ENCODE measurements around the gene NCKAP5.

Gene NCKAP5

DNA sequence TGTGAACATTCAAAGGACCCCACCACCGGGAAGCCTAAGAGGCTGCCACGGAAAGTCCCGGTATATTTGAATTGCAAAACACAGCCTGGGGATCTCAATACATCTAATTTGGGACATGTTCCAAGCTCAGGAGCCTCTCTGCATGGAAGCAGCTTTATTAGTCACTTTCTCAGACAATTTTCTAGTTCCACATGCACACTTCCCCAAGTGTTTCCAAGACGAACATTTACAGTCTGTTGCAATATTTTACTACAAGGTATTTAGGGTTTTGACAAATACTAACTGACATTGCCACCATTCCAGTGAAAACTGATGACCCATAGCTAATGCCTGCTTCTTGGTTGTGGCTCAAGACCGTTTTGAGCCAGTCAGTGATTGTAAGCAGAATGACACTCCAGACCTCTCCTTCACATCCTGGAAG, 145.3 kb downstream of the NCKAP5 start:
- no peak for DNase-seq (ENCODE audit: low read depth)

DNA sequence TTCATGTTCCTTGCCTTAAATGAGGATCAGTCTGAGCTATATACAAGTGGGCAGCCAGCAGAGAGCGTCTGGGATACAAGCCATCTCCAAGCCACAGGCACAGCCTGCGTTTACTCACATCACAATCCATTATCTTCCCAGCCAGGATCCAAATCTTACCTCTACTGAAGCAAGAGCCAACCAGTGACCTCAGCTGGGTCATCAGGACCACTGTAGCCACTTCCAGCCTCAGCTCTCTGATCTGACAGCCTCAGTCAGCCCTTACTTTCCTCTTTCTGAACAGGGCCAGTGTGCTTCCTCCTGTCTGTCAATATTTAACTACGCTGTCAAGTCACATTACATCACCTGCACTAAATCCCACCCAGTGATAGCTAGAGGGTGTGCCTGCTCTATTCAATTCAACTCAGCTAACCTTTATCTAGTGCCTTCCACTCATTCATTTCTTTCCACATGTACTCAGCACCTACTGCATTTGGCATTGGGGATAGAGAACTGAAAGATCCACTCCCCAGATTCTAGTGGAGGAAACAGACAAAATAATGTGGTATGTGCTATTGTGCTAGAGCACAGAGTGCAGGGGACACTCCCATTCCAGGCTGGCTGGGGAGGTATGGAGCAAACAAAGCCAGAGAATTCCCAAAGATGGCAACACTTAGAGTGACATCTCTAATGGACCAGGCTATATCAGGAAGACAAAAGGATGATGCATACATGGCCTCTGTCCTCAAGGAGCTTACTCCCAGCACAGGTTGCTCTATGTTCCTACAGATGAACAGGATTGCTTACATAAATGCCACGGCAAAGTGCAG, 146.5 kb downstream of the NCKAP5 start:
- DNase-seq (ENCODE audit: low read depth): no peak

DNA sequence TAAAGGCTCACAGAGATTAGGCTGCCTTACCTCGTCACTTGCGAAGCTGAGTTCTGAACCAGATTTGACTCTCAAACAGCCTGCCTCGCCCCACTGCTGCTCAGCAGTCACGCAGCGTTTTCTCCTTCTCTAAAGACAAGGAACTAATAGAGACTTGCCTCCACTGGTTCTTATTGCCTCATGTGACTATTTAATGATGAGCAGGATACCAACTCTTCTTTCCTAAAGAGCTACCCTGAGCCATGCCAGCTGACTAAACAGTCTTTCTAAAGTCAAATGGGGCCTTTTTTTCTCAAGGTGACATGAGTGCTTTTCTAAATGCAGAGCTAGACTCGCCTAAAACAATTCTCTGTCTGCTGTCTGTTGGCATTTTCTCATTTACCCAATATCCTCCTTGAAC, 147.5 kb downstream of the NCKAP5 start:
- no peak for DNase-seq (ENCODE audit: low read depth)

DNA sequence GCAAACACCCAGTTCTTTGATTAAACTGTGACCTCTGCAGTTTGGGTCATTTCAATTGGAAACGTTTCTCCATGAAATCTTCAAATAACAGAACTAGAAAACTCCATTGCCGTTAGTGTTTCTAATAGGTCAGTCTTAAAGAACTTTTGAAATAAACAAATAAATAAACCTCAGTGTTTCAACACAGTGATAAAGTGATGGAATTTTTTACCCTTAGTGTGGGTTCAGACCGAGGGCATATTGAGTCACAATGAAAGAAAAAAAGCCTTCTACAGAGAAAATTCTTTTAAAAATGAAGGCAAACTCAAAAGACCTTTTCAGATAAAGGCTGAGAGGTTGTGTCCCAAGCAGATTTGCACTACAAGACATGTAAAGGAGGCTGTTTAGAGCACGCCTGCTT, 149.6 kb downstream of the NCKAP5 start:
- DNase-seq (ENCODE audit: low read depth): no peak

DNA sequence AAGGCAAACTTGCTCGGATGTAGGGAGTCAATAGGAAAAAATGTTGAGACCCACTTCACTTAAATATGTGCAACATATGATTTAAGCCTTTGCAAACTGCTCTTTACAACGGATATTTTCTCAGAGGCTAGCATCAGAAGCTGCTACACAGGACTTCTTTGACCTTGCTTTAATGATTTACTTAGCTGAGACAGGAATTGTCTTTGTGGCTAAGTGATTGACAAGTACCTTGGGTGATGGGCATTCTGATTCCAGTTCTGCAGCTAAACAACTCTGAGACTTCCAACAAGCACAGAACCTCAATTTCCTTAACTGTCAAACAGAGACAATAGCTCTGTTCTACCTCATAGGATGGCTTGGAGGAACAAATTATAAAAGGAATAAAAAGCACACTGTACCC, 150.2 kb downstream of the NCKAP5 start:
- no peak for DNase-seq (ENCODE audit: low read depth)

DNA sequence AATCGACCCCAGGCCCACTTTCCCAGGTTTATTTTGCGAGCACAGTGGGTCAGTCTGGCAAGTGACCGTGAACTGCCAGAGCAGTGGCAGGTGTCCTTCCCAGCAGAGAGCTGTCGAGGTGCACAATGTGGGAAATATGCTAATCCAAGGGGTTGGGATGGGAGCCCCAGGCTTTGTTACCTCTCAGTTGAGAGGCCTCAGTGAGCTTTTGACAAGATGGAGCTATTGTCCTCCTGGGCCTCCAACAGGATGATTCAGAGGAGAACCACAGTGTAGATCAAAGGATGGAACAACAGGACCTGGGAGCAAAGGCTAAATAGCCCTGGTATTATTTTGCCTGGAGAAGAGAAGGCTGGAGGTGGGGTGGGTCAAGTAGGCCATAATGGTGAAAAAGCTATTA, 150.8 kb downstream of the NCKAP5 start:
- DNase-seq (ENCODE audit: low read depth): no peak

DNA sequence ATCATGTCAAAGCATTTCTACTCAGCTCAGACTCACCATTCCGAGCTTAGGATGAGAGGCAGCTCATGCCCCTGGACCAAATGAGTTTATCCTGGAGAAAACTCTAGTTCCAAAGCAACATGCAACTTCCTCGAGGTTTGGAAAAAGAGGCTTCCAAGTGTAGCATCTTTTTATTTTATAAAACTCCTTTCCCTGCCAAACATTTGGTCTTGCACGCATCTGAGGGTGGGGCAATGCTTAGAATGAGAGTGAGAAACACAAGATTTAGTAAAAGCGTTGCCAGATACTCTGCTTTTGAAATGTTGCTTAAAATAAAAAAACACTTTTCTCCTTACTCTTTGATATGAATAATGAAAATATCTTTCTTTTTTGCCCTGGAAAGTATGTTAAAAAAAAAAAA, 151.5 kb downstream of the NCKAP5 start:
- DNase-seq (ENCODE audit: low read depth): no peak

DNA sequence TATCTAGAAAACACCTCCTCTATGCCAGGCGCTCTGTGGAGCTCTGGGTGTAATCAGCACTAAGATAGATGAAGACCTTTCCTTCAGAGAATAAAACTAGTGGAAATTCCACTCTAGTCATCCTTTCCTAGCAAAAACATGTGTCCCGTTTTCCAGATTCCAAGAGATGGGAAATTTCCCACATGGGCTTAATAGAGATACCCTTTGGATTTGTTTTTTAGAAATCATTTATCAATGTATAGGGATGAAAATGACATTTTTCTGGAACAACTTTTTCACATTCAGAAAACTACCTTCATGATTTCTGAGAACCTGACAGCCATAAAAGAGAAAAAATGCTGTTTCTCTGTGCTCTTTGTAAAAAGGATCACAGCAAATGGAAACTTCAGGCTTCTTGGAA, 152.1 kb downstream of the NCKAP5 start:
- no peak for DNase-seq (ENCODE audit: low read depth)

DNA sequence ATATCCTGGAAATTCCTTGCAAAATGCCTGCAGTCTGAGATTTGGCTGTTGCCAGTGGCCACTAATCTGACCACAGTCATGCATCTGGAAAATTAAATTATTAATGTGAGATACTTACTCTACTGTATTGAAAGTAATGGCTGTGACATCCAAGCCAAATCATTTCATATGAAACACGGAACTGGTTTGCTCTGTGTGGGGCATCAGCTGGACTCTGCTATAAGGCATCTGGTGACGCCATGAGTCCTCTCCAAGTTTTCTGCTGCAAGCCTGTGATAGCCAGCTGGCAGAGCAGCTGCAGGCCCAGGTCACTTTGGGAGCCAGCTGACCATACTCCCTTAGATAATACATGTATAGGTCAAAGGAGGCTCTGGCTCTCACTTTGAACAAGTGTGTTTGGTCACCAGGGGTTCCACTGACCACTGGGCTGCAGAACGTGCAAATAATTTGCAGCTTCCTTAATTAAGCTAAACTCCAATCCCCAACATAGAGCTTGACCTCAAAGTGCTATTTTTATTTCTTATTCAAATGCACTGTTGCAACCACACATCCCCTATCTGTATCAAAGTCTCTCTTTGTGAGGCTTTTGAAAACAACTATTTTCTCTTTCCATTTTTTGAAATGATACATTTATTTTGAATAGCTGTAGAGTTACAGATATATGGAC, 152.9 kb downstream of the NCKAP5 start:
- no peak for DNase-seq (ENCODE audit: low read depth)

DNA sequence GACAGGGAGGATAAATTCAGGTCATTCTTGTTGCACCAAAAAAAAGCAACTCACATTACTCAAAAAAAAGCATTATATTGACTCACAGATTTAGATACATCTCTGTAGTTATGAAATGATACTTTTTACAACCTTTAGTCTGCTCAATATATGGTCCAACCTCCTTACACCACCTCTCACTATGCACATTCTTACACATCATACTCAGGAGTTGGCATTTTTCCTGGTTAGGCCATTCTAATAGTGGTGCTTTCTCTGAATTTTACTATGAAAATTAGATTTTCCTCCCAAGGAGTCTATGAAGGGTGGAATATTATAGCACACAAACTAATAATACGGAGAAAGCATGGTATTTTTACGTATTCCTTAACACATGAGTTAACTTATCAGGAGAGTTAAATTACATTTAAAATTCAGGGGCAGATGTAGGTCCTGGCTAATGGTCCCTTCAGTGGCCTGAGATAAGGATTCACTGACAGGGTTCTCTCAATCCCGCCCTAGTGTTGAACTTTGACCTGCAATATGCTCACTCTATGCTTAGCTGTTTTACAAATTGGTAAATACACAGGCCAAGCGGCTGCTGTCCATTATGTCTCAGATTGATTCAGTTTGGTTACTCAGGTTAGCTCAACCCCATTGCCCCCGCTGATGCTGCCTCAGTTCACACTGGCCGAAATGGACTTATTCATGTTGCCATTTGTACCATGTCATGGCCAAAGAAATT, 153.6 kb downstream of the NCKAP5 start:
- no peak for DNase-seq (ENCODE audit: low read depth)

DNA sequence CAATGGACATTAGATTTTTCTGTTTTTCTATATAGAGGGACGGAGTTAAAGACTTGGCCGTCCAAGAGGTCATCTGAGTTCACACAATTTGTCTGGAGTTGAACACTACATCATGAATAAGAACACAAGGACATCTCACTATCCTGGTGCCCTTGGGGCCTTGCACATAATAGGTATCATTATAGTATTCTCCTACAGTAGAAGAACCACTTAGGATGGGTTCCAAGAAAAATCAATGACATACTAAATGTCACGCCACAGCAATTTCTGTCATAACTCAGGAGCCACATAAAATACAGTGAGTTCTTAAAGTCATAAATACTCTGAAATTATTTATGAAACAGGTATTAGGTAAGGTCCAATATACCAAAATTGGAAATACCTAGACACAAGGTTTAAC, 154.4 kb downstream of the NCKAP5 start:
- DNase-seq (ENCODE audit: low read depth): no peak

DNA sequence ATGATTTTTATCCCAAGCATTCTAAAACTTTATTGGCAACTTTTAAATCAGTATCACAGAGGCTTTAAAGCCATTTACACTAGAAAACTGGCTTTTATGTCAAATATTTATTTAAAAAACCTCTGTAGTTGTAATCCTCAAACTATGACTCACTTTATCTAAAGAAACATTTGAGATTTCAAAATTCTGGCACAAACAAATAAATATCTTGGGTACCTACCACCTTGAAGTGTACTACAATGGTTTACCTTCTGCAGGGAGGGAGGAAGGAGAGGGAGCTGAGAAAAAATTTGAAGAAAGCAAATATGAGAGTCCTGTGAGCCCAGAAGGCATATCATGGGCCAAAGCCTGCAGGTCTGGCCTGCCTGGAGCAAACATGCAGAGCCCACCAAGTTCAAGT, 155.6 kb downstream of the NCKAP5 start:
- DNase-seq (ENCODE audit: low read depth): no peak

DNA sequence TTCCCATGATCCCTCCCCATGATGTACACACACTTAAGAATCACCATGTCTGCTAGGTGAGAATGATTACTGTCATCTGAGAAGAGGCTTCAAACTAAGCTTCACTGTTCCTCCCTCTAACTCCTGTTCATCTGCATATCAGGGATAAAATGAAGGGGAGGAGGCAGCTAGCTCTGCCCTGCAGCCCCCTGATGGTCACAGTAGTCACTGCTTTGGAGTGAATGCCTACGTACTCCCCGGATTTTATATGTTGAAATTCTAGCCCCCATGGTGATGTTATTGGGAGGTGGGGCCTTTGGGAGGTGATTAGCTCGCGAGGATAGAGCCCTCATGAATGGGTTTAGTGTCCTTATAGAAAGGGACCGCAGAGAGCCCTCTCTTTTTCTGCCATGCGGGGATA, 156.4 kb downstream of the NCKAP5 start:
- DNase-seq (ENCODE audit: low read depth): no peak

DNA sequence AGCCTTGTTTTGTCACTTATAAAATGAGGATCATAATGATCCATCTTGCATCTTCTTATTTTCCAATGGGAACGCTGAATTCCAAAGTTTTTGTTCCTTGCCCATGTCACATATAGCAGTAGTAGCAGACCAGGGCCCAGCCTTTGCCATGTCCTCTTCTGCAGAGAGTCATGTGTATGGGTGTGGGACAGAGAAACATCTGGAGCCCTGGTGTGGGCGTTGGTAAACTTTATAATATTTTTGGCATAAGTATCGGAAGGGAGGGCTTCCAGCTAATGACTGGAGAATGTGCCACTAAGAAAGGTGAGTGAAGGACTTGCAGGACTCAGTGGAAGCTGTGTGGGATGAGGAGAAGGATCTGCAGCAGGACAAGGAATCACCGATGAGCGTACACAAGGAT, 157.2 kb downstream of the NCKAP5 start:
- no peak for DNase-seq (ENCODE audit: low read depth)

DNA sequence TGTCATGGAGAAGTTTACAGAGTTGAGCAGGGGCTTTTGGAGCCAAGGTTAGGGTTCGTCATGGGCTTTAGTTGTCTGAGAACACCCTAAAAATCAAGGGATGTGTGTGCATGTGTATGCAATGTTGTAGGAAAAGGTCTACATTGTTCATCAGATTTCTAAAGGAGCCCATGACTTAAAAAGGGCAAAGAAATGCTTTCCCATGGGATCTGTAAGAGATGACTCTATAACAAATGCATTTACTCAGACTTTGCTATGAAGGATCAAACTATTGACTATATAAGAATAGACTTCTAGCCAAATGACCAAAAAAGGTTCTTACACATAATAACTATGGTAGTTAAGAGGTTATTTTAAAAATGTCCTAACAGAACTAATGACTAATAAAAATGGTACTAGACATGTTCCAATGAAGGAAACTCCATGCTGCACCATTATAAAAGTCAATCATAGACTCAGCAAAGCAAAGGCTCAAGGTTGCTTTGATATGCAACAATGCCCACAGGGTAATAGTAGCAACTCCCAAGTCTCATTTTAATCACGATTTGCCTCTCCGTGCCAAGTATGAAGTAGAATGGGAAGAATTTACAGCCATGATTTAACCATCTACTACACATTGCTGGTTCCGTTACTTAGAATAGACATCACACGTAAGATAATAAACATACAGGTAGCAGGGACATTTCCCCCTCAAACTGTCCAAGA, 158.5 kb downstream of the NCKAP5 start:
- DNase-seq (ENCODE audit: low read depth): no peak

DNA sequence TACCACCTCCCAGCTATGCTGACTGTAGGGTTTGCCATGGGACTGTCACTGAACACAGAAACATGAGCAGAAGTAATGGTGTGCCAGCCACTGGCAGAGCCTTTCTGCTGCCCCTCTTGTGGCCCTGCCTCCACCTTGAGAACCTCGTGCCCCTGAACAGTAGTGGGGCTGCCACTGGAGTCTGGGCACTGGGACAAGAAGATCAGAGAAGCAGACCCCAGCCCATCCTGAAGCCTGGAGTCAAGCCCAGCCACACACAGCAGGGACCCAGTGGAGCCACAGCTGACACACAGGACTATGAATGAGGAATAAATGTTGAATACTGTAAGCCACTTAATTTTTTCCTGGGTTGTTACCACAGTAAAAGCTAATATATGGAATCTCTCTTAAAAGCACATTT, 159.6 kb downstream of the NCKAP5 start:
- DNase-seq (ENCODE audit: low read depth): no peak

DNA sequence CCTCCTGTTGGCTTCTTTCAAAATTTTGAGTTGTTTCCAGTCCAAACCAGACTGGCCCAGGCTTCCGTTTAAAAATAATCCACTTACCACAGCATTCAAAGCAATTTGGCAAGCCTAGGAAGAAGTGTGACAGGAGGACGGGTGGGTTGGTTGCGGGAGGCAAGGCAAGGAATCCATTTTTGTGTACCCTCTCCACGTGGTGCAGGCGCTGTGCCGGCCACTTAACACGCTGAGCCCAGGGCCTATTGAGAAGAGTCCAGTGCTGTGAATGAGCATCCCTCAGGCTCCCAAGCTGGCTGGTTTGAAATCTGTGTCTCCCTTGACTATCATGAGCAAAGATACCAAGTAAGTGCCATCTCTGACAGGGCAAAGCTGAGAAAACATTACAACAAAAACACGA, 160.9 kb downstream of the NCKAP5 start:
- no peak for DNase-seq (ENCODE audit: low read depth)

DNA sequence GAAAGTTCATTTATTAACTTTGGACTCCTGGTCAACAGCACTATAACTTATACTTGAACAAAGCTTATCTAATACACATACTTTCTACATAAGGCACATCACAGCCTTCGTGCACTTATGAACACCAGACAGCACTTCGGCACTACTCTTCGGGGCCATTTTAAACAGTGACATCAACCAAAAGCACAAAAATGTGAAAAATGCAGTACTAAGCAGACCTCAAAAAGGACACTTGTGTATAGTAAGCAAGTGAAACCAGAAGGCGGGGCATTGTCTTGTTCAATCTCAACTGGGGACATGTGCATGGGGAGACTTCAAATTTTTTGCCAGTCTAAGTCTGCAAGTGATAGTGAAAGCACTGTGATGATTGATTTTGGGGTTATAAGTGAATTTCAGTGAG, 163.0 kb downstream of the NCKAP5 start:
- DNase-seq (ENCODE audit: low read depth): no peak

DNA sequence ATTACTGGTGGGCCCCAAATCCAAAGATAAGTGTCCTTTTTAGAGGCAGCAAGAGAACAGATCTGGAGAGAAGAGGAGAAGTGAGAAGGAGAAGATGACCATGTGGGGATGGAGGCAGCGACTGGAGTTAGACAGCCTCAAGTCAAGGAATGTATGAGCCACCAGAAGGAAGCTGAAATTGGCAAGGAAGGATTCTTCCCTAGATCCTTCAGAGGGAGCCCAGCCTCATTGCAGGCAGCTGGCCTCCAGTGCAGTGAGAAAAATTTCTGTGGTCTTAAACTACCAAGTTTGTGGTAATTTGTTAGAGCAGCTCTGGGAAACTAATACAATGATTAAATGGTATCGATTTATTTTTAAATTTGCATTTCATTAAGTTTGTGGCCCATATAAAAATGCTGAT, 167.9 kb downstream of the NCKAP5 start:
- DNase-seq (ENCODE audit: low read depth): no peak

DNA sequence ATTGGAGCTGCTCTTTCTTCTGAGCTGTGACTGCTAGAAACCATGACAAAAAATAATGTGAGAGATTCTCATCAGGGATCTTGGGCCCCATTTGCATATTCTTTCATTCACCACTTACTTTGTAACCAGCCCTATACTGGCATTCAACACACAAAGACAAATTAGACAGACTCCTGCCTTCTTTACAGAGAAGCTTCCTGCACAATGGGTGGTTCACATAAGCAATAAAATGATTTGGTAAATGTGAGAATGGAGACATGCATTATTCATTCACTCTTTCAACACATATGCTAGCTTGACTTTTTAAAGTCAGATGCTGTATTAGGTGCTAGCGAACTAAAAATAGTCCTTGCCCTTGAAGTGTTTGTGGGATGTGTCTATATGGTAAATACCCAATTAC, 174.4 kb downstream of the NCKAP5 start:
- no peak for DNase-seq (ENCODE audit: low read depth)

DNA sequence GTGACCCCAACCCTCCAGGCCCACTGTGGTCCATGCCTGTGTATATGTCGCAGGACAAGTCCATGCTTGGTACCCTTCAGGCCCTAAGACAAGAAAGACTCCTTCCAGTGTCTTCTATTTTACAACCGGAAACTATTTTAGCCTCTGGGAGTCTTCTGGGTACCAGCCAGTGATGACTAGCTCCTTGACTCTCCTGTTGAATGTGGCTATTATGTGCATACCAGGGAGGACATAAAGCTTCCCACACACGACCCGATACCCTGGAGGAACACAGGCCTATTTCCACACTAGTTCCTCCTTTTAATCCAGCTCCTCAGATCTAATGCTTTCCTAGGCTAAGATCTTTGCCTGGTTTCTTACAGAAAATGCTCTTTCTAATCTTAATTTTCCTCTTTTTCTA, 178.1 kb downstream of the NCKAP5 start:
- no peak for DNase-seq (ENCODE audit: low read depth)

DNA sequence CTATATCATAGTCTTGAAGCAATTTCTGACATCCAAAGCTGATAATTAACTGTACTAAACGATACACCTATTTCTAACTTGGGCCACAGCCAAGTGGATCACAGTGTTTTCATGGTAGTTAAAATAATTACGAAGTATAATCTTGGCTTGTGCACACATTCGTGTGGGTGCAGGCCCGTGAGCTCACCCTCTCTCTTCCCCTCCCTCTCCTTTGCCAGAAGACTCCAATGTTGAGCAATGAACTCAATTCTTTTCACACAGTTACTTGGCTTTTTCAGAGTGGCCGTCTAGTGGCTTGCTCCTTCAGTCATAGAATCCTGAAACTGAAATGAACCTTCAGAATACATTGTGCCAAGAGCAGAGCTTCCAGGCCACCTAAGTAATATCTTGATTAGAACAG, 178.7 kb downstream of the NCKAP5 start:
- DNase-seq (ENCODE audit: low read depth): no peak

DNA sequence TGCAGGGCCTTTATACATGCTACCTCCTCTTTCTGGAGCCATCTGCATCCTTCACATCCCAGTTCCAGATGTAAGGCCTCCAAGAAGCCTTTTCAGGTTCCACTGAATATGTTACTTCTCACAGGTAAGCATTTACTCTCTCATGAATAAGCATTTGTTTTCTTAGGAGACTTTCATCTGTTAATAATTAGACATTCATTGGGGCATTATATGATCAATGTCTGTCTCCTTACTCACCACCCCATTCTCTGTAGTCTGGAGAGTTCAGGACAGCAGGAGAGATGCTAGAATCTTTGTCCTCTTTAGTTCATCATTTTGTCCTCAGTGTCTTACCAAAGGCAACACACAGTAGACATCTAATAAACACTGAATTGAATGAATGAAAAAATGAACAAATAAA, 185.7 kb downstream of the NCKAP5 start:
- DNase-seq (ENCODE audit: low read depth): no peak
